Calu3 (cell line): ENCODE measurements around the gene SSBP2. TPM values are rescaled to one million over a fixed set of nuclear protein-coding genes. Genes with fewer than 3 reads are reported as not detected.

Source experiments
- BruUV-seq: library from RNA; stranded (reverse); fragments of 400-500 nt; replicated peaks from 2 replicates; lab custom pipeline; 2021; lab: Mats Ljungman, UMichigan
- CTCF ChIA-PET: fragments of 300-600 bp; sonication (Branson Sonifier 250); formaldehyde crosslinking; loops from one replicate; lab custom pipeline; 2022; ENCODE audit warnings: antibody characterized with exemption; lab: Charles Lee
- DNase-seq: peaks from one replicate; pipeline ENCODE4 v3.0.0; 2022
- H3K27ac Mint-ChIP-seq: one replicate; pipeline ENCODE4 v1.8.0; 2022; ENCODE audit warnings: mixed read lengths; ENCODE audit not compliant: unreplicated experiment
- H3K27me3 Mint-ChIP-seq: one replicate; pipeline ENCODE4 v1.8.0; 2022; ENCODE audit warnings: mixed read lengths; ENCODE audit not compliant: unreplicated experiment
- H3K36me3 Mint-ChIP-seq: one replicate; pipeline ENCODE4 v1.8.0; 2022; ENCODE audit warnings: mild to moderate bottlenecking, moderate library complexity, mixed read lengths; ENCODE audit not compliant: insufficient read depth, unreplicated experiment
- H3K4me1 Mint-ChIP-seq: one replicate; pipeline ENCODE4 v1.8.0; 2022; ENCODE audit warnings: mild to moderate bottlenecking, low read depth, mixed read lengths; ENCODE audit not compliant: unreplicated experiment
- H3K4me3 Mint-ChIP-seq: one replicate; pipeline ENCODE4 v1.8.0; 2022; ENCODE audit warnings: mild to moderate bottlenecking, low read depth, moderate library complexity, mixed read lengths; ENCODE audit not compliant: unreplicated experiment
- H3K9me3 Mint-ChIP-seq: one replicate; pipeline ENCODE4 v1.8.0; 2022; ENCODE audit warnings: low read depth, mixed read lengths; ENCODE audit not compliant: unreplicated experiment
- CTCF ChIP-seq: fragments of 200-600 bp; IDR thresholded peaks from one replicate; pipeline ENCODE4 v1.8.0; 2022; ENCODE audit warnings: antibody characterized with exemption; ENCODE audit not compliant: unreplicated experiment
- intact Hi-C: fragments of 100-400 bp; cut with micrococcal nuclease; formaldehyde crosslinking; loops from one replicate; pipeline ENCODE4 v1.10.0; 2022; ENCODE audit not compliant: unreplicated experiment
- total RNA-seq: library from RNA; stranded (reverse); gene quantifications from 2 replicates; pipeline ENCODE4 v1.2.3, GENCODE V29; 2022

Gene SSBP2
- total RNA-seq, 1 experiment from 2014 or later, result 18.9 TPM

GRCh38 chr5:81402192-81402930 lies 348.5 kb downstream of the SSBP2 start:
- TF ChIP-seq CTCF, result no peak
- no peak for DNase-seq
- CTCF ChIA-PET, result no interaction called here
- no peaks in the 10 kb centered on the region for H3K36me3 Mint-ChIP-seq
- no peaks in the 10 kb centered on the region for H3K27me3 Mint-ChIP-seq
- no peak overlapping the region for H3K27ac Mint-ChIP-seq
- H3K4me3 Mint-ChIP-seq, result no peak overlapping the region
- H3K4me1 Mint-ChIP-seq, result peaks cover 10% of the 10 kb centered on the region
- intact Hi-C loops, result no loop called here
- no peaks in the 10 kb centered on the region for H3K9me3 Mint-ChIP-seq
- BruUV-seq, result no TSS peak

GRCh38 chr5:81401266-81401665 lies 349.6 kb downstream of the SSBP2 start:
- DNase-seq, result no peak
- no peaks in the 10 kb centered on the region for H3K9me3 Mint-ChIP-seq
- BruUV-seq, result no TSS peak
- intact Hi-C loops, result no loop called here
- CTCF ChIA-PET, result no interaction called here
- no peaks in the 10 kb centered on the region for H3K27me3 Mint-ChIP-seq
- peaks cover 10% of the 10 kb centered on the region for H3K4me1 Mint-ChIP-seq
- no peaks in the 10 kb centered on the region for H3K36me3 Mint-ChIP-seq
- no peak overlapping the region for H3K4me3 Mint-ChIP-seq
- no peak overlapping the region for H3K27ac Mint-ChIP-seq
- no peak for TF ChIP-seq CTCF

GRCh38 chr5:81400375-81400774 lies 350.5 kb downstream of the SSBP2 start:
- CTCF ChIA-PET, result no interaction called here
- BruUV-seq, result no TSS peak
- H3K27ac Mint-ChIP-seq, result no peak overlapping the region
- H3K27me3 Mint-ChIP-seq, result no peaks in the 10 kb centered on the region
- no peaks in the 10 kb centered on the region for H3K9me3 Mint-ChIP-seq
- H3K4me1 Mint-ChIP-seq, result peaks cover 10% of the 10 kb centered on the region
- no peak overlapping the region for H3K4me3 Mint-ChIP-seq
- no peak for DNase-seq
- no peaks in the 10 kb centered on the region for H3K36me3 Mint-ChIP-seq
- intact Hi-C loops, result no loop called here
- TF ChIP-seq CTCF, result no peak

GRCh38 chr5:81398741-81399140 lies 352.2 kb downstream of the SSBP2 start:
- Mint-ChIP-seq H3K4me1 (peaks cover 10% of the 10 kb centered on the region), H3K27ac (no peak overlapping the region), H3K36me3 (peaks cover 8% of the 10 kb centered on the region), H3K27me3 (no peaks in the 10 kb centered on the region), H3K4me3 (no peak overlapping the region), H3K9me3 (no peaks in the 10 kb centered on the region)
- TF ChIP-seq CTCF, result no peak
- intact Hi-C loops, result loop anchor here (10.0 kb wide), 1 partner anchor 94 kb away; the partner anchor contains the start of gene ZCCHC9
- BruUV-seq, result no TSS peak
- no peak for DNase-seq
- CTCF ChIA-PET, result no interaction called here
